Measurements from ENCODE around the gene HADHA.

HADHA gene

GRCh38 chr2:26244309-26245230 lies at the start of gene HADHA, which contains the start of gene HADHB:
Gene HADHA, minus strand, starts transcription at chr2:26244632. Its CDS starts 36 bp downstream, at chr2:26244596.
Gene HADHB, plus strand, starts transcription at chr2:26244939. Its CDS starts 9,316 bp downstream, at chr2:26254255.
- peak within 1 kb of the TSS; percentile 73 for H3K4me3 ChIP-seq (ENCODE audit: low read depth, low read length)
- peak; percentile 45; the same call in 1 of the 2 replicates for TF ChIP-seq CTCF (IDR thresholded peaks at IDR 0.05; ENCODE audit: borderline replicate concordance, insufficient read depth, low read depth, low read length)

GRCh38 chr2:26292646-26293045 lies 48.2 kb upstream of the HADHA start:
- H3K4me3 ChIP-seq (ENCODE audit: low read depth, low read length): no peak overlapping the region
- no peak for TF ChIP-seq CTCF (IDR thresholded peaks at IDR 0.05; ENCODE audit: borderline replicate concordance, insufficient read depth, low read depth, low read length)

- no peak for TF ChIP-seq CTCF (IDR thresholded peaks at IDR 0.05; ENCODE audit: borderline replicate concordance, insufficient read depth, low read depth, low read length)
- H3K4me3 ChIP-seq (ENCODE audit: low read depth, low read length): no peak overlapping the region
Measured at GRCh38 chr2:26290001-26290400, 45.6 kb upstream of the HADHA start.

GRCh38 chr2:26285931-26286330 lies 41.5 kb upstream of the HADHA start:
- no peak for TF ChIP-seq CTCF (IDR thresholded peaks at IDR 0.05; ENCODE audit: borderline replicate concordance, insufficient read depth, low read depth, low read length)
- no peak overlapping the region for H3K4me3 ChIP-seq (ENCODE audit: low read depth, low read length)

GRCh38 chr2:26284132-26284531 lies 39.7 kb upstream of the HADHA start:
- H3K4me3 ChIP-seq (ENCODE audit: low read depth, low read length): no peak overlapping the region
- TF ChIP-seq CTCF (IDR thresholded peaks at IDR 0.05; ENCODE audit: borderline replicate concordance, insufficient read depth, low read depth, low read length): no peak

GRCh38 chr2:26283606-26284005 lies 39.2 kb upstream of the HADHA start:
- H3K4me3 ChIP-seq (ENCODE audit: low read depth, low read length): no peak overlapping the region
- no peak for TF ChIP-seq CTCF (IDR thresholded peaks at IDR 0.05; ENCODE audit: borderline replicate concordance, insufficient read depth, low read depth, low read length)

- TF ChIP-seq CTCF (IDR thresholded peaks at IDR 0.05; ENCODE audit: borderline replicate concordance, insufficient read depth, low read depth, low read length): no peak
- no peak overlapping the region for H3K4me3 ChIP-seq (ENCODE audit: low read depth, low read length)
Measured at GRCh38 chr2:26281226-26281625, 36.8 kb upstream of the HADHA start.
